NT2/D1 (cell line): ENCODE results near the gene ENPP1.

Experiments
- SUZ12 ChIP-seq: IDR thresholded peaks from 2 replicates; pipeline ENCODE4 v1.6.1; 2011; ENCODE audit not compliant: insufficient read length, insufficient read depth; ENCODE audit errors: extremely low read depth
- YY1 ChIP-seq: IDR thresholded peaks from 2 replicates; pipeline ENCODE4 v1.6.1; 2011; ENCODE audit not compliant: insufficient read length, insufficient read depth
- ZNF274 ChIP-seq: IDR thresholded peaks from 2 replicates; pipeline ENCODE4 v1.6.1; 2011; ENCODE audit warnings: mild to moderate bottlenecking, low read depth, low read length

DNA sequence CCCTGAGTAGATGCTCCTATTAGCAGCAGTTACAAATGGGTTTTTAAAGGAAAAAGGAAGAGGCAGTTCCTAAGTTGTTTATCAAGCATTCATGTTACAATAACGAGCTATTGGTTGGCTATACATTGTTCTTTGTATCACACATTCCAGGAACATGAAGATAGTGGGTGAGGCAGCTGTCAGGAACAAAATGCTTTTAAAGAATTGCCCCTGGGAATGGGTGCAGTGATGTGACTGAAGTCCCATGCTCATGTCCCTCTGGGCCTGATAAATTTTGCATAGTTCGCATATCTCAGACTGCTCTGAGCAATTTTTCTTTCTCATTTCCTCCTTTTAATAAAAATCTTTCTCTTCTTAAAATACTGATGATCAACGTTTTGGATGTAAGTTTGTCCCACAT, 3.7 kb downstream of the ENPP1 start:
- TF ChIP-seq YY1 (no peak), ZNF274 (no peak), SUZ12 (no peak)
